Measurements from ENCODE around the gene WDR83.

DNA sequence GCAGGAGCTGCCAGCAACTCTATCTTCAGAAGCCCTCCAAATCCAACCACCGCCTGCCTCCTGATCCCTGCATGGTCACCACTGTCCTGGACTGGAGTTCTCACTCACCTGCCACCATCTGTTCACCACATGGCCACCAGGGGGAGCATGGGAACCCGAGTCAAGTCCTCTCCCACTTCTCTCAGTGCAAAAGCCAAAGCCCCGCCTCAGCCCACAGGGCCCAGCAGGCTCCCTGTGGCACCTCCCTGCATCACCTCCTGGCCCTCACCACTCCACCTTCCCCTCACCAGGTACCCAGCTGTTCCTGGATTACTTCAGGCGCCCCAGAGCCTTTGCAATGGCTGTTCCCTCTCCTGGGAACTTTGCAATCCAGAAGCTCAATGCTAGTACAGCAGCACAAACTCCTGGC lies 9.8 kb downstream of the WDR83 start:
- TF ChIP-seq, protein P1, sequence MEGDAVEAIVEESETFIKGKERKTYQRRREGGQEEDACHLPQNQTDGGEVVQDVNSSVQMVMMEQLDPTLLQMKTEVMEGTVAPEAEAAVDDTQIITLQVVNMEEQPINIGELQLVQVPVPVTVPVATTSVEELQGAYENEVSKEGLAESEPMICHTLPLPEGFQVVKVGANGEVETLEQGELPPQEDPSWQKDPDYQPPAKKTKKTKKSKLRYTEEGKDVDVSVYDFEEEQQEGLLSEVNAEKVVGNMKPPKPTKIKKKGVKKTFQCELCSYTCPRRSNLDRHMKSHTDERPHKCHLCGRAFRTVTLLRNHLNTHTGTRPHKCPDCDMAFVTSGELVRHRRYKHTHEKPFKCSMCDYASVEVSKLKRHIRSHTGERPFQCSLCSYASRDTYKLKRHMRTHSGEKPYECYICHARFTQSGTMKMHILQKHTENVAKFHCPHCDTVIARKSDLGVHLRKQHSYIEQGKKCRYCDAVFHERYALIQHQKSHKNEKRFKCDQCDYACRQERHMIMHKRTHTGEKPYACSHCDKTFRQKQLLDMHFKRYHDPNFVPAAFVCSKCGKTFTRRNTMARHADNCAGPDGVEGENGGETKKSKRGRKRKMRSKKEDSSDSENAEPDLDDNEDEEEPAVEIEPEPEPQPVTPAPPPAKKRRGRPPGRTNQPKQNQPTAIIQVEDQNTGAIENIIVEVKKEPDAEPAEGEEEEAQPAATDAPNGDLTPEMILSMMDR (IDR thresholded peaks at IDR 0.05) = peak; percentile 79 to 85 (median 81)
- TF ChIP-seq POLR2A (IDR thresholded peaks at IDR 0.05) (no peak), POLR2AphosphoS5 (IDR thresholded peaks at IDR 0.05) (peak in 1 of 3 donors; percentile 13)

All from breast epithelium (tissue), 3 donors.